ENCODE measurements around the gene CLCNKB.

The CLCNKB gene

DNA sequence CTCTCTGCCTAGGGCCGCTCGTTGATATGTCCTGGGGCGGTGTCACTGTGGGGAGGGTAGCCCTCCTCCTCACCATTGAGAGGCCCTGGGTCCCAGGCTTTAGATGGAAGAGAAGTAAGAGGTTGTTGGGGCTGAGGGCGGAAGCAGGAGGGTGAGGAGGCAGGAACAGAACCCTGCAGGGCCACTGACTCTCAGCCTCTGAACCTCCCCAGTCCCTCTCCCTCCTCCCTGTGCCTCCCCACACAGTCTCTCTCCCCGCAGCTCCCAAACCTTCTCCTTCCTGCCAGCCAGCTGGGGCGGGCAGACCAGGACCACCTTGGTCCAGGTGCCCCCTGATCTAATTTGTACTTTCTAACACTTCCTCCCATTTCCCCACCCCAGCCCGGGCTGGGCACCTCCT lies 44.2 kb downstream of the CLCNKB start:
- TF ChIP-seq, protein P1, sequence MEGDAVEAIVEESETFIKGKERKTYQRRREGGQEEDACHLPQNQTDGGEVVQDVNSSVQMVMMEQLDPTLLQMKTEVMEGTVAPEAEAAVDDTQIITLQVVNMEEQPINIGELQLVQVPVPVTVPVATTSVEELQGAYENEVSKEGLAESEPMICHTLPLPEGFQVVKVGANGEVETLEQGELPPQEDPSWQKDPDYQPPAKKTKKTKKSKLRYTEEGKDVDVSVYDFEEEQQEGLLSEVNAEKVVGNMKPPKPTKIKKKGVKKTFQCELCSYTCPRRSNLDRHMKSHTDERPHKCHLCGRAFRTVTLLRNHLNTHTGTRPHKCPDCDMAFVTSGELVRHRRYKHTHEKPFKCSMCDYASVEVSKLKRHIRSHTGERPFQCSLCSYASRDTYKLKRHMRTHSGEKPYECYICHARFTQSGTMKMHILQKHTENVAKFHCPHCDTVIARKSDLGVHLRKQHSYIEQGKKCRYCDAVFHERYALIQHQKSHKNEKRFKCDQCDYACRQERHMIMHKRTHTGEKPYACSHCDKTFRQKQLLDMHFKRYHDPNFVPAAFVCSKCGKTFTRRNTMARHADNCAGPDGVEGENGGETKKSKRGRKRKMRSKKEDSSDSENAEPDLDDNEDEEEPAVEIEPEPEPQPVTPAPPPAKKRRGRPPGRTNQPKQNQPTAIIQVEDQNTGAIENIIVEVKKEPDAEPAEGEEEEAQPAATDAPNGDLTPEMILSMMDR (IDR thresholded peaks at IDR 0.05; ENCODE audit: low read depth, low read length, missing control alignments) = no peak
- H3K4me3 ChIP-seq (ENCODE audit: low read depth, low read length) = no peak overlapping the region
- DNase-seq (ENCODE audit: low read depth) = no peak
- in situ Hi-C loops (cut with HindIII; ENCODE audit: low sequenced_read_pairs) = no loop called here

DNA sequence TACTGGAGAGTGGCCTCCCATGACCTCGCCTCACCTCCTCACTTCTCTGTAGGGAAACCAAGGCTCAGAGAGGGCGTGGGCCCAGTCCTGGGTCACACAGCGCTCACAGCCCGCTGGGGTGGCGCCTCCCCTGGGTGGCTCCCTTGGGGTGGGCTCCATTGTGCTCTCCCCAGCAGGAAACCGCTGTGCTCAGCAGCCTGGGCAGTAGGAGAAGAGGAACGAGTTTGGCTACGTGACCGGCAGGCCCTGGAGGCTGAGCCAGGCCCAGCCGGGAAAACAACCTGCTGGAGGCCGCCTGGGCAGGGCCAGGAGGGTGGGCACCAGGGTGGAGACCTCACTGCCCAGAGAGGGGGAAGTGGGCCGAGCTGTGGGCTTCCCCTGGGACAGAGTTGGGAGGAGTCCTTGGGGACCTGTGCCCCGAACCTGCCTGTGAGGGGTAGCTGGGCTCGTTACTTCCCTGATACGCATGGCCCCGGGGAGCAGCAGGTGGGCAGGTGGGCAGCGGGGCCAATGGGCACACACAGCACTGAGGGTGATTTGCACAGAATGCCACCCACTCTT lies 44.8 kb downstream of the CLCNKB start:
- TF ChIP-seq, protein P1 (IDR thresholded peaks at IDR 0.05; ENCODE audit: low read depth, low read length, missing control alignments) = no peak
- H3K4me3 ChIP-seq (ENCODE audit: low read depth, low read length) = no peak overlapping the region
- in situ Hi-C loops (cut with HindIII; ENCODE audit: low sequenced_read_pairs) = no loop called here
- no peak for DNase-seq (ENCODE audit: low read depth)

DNA sequence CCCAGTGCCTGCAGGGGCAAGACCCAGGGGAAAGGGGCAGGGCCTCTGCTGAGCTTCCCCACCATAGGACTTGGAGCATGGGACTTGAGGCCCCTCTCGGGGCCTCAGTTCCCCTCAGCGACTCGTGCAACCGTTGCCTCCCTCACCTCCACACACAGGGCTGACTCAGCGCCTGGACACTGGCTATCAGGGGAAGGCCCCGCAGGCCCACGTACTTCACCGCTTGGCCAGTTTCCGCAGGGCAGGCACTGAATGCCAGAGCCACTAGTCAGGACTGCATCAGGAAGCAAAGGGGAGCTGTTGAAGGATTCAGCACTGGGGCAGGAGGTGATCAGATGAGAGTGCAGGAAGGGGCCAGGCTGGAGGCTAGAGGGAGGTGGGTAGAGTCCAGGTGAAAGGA lies 45.4 kb downstream of the CLCNKB start:
- in situ Hi-C loops (cut with HindIII; ENCODE audit: low sequenced_read_pairs) = no loop called here
- TF ChIP-seq, protein P1 (IDR thresholded peaks at IDR 0.05; ENCODE audit: low read depth, low read length, missing control alignments) = no peak
- peak; percentile 40 for DNase-seq (ENCODE audit: low read depth)
- no peak overlapping the region for H3K4me3 ChIP-seq (ENCODE audit: low read depth, low read length)

DNA sequence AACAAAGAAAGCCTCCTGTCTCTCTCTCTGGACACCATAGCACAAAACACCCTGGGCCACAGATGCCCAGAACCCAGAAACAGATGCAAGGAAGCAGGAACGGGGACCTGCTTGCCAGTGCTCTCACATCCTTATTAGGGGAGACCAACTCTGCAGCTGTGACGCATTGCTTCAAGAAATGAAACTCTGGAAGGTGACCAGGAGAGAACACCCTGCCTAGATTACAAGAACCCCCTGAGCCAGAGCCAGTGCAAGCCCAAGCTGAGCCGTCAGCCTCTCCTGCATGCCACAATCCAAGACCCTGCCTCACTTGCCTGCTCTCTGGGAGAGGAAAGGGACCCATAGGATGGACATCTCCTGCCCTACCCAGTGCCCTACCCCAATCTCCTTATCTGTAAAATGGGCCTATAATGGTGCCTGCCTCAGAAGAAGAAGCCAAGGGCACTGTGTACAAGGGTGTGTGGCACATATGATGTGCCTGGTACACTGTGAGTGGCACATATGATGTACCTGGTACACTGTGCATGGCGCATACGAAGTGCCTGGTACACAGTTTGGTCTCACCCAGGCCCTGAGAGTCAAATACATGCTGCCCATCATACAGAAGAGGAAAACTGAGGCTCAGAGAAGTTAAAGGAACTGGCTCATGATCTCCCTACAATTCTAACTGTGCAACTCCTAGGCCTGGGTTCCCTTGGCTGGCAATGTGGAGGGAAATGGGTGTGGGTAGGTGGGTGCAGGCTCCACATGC lies 46.7 kb downstream of the CLCNKB start:
- TF ChIP-seq, protein P1 (IDR thresholded peaks at IDR 0.05; ENCODE audit: low read depth, low read length, missing control alignments) = no peak
- in situ Hi-C loops (cut with HindIII; ENCODE audit: low sequenced_read_pairs) = no loop called here
- DNase-seq (ENCODE audit: low read depth) = no peak
- H3K4me3 ChIP-seq (ENCODE audit: low read depth, low read length) = no peak overlapping the region

DNA sequence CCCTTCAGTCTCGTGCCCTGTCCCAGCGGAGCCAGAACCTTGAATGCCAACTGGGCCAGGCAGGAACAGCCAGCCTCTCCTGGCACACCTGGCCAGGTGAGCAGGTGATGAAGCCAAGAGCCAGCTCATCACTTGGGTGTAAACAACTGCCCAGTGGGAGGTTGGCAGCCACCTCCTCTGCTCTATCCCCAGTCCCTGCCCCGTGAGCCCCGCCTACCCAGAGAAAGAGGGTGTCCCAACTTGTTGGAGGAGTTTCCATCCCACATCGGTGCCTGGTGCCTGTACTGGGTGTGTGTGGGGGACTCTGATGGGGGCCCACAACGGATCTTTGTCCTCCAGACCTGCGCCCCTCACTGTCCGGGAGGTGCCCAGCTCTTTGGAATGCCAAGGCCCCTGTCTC lies 47.7 kb downstream of the CLCNKB start:
- TF ChIP-seq, protein P1 (IDR thresholded peaks at IDR 0.05; ENCODE audit: low read depth, low read length, missing control alignments) = no peak
- no peak for DNase-seq (ENCODE audit: low read depth)
- in situ Hi-C loops (cut with HindIII; ENCODE audit: low sequenced_read_pairs) = no loop called here
- H3K4me3 ChIP-seq (ENCODE audit: low read depth, low read length) = no peak overlapping the region

DNA sequence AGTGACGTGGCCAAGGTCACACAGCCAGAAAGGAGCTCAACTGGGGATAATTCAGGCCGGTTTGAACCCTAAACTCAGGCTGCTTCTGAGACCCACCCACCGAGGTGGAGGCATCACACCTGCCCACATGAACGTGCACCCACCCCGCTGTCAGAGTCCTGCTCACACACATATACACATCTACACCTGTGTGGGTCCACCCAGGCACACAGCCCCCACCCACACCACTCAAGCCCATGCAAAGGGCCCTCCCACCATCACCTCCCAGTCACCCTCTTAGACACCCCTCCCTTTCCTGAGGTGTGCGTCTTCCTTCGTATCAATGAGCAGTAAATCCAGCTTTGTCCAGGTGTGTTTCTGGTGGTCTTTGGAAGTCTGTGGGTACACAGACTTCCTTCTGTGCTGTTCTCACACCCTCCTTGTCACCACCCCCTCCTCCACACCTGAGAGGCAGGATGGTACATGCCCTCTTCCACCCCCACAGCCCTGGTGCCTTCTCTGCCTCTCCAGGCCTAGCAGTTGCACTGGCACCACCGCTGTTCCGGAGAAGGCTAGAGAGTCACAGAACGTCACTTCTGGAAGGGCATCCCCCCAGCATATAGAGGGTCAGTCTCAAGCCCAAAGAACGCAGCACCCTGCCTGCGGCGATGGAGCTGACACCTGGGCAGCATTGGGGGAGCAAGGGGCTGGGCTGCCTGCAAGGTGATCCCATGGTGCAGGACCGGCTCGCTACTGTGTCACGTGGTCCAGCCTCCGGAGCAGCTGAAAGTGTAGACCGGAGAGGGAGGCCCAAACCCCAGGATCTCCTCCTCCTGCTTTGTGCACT lies 48.7 kb downstream of the CLCNKB start:
- in situ Hi-C loops (cut with HindIII; ENCODE audit: low sequenced_read_pairs) = no loop called here
- TF ChIP-seq, protein P1 (IDR thresholded peaks at IDR 0.05; ENCODE audit: low read depth, low read length, missing control alignments) = no peak
- H3K4me3 ChIP-seq (ENCODE audit: low read depth, low read length) = no peak overlapping the region
- DNase-seq (ENCODE audit: low read depth) = no peak
